ENCODE data around the gene RPL13A. TPM values are rescaled to one million over a fixed set of nuclear protein-coding genes. Genes with fewer than 3 reads are reported as not detected.

RPL13A gene
- total RNA-seq, 1 experiment from 2014 or later: 3,286 TPM

GRCh38 chr19:49518033-49518432 is 30.6 kb downstream of the RPL13A start:
- H3K23me2 ChIP-seq (ENCODE audit: insufficient read length, low read depth, low read length, poor library complexity, severe bottlenecking): peaks cover 9% of the 10 kb centered on the region
- no peaks in the 10 kb centered on the region for H3K4me1 ChIP-seq (ENCODE audit: insufficient read depth, low read length)
- Mint-ChIP-seq H3K27me3 (ENCODE audit: low read depth) (no peaks in the 10 kb centered on the region), H3K4me3 (no peak overlapping the region), H3K9me3 (no peaks in the 10 kb centered on the region), H3K27ac (no peak overlapping the region; a peak in 1 of 7 replicates), H3K36me3 (ENCODE audit: insufficient read depth in 1 of 3, low read depth in 3 of 3) (peaks cover 6 to 35% (median 20%) of the 10 kb centered on the region in 3 experiments; a peak in 6 of 7 replicates), H3K4me1 (peaks cover 7 to 14% of the 10 kb centered on the region in 2 experiments; a peak in 2 of 4 replicates)
- no peak overlapping the region for H2BK120ac ChIP-seq (ENCODE audit: low read depth, low read length, poor library complexity, severe bottlenecking)
- TF ChIP-seq CTCF (conservative IDR thresholded peaks at IDR 0.05): no peak
- no peak overlapping the region for H3K27ac ChIP-seq (ENCODE audit: insufficient read length, low read depth, low read length)
- no peak overlapping the region for H2BK15ac ChIP-seq (ENCODE audit: low read depth, low read length)
- no peak overlapping the region for H3K4me2 ChIP-seq (ENCODE audit: insufficient read depth, insufficient read length, low read length)
- no peak overlapping the region for H2BK12ac ChIP-seq (ENCODE audit: insufficient read length, low read depth, low read length)
- no peak overlapping the region for H3K9ac ChIP-seq (ENCODE audit: extremely low read depth, insufficient read length, low read length)
- no peak overlapping the region for H3K18ac ChIP-seq (ENCODE audit: insufficient read length, low read depth, low read length)
- no peak overlapping the region for H4K91ac ChIP-seq (ENCODE audit: insufficient read length, low read depth, low read length)
- H4K8ac ChIP-seq (replicated peaks; ENCODE audit: insufficient read length, low read depth, low read length): no peak overlapping the region
- H2BK20ac ChIP-seq (ENCODE audit: low read depth, low read length, poor library complexity, severe bottlenecking): no peak overlapping the region
- no peak overlapping the region for H2AFZ ChIP-seq (ENCODE audit: low read length)
- H3K56ac ChIP-seq (ENCODE audit: insufficient read length, low read depth, low read length): no peak overlapping the region
- no peak overlapping the region for H3K23ac ChIP-seq (ENCODE audit: insufficient read length, low read depth, low read length)
- H4K20me1 ChIP-seq (ENCODE audit: control insufficient read depth, insufficient read depth, insufficient read length): no peaks in the 10 kb centered on the region
- no peak for DNase-seq
- H4K5ac ChIP-seq (ENCODE audit: insufficient read length, low read depth, low read length): no peak overlapping the region
- H3K27me3 ChIP-seq (ENCODE audit: insufficient read depth, low read length): no peaks in the 10 kb centered on the region
- H2BK5ac ChIP-seq (ENCODE audit: insufficient read length, low read length): no peak overlapping the region
- no peak overlapping the region for H3K4ac ChIP-seq (ENCODE audit: low read depth, low read length)
- no peaks in the 10 kb centered on the region for H3K9me3 ChIP-seq (ENCODE audit: control insufficient read depth, low read depth, low read length)
- H2AK5ac ChIP-seq (ENCODE audit: insufficient read length, low read length): no peak overlapping the region
- no CpG with 5 or more reads among the region's 3 CpGs for WGBS (ENCODE audit: extremely low coverage, insufficient read length, low lambda C conversion rate)
- H3K79me2 ChIP-seq (ENCODE audit: insufficient read depth, low read length): no peaks in the 10 kb centered on the region; the same call in 1 of the 2 replicates
- H3T11ph ChIP-seq (ENCODE audit: low read length): no peak overlapping the region
- no peaks in the 10 kb centered on the region for H3K79me1 ChIP-seq (ENCODE audit: insufficient read depth, low read depth, low read length, poor library complexity, severe bottlenecking)
- no peak overlapping the region for H3K14ac ChIP-seq (ENCODE audit: insufficient read depth, low read length)

Measured in H9 (cell line).